Measurements from ENCODE around the gene RNF182.

Gene RNF182

DNA sequence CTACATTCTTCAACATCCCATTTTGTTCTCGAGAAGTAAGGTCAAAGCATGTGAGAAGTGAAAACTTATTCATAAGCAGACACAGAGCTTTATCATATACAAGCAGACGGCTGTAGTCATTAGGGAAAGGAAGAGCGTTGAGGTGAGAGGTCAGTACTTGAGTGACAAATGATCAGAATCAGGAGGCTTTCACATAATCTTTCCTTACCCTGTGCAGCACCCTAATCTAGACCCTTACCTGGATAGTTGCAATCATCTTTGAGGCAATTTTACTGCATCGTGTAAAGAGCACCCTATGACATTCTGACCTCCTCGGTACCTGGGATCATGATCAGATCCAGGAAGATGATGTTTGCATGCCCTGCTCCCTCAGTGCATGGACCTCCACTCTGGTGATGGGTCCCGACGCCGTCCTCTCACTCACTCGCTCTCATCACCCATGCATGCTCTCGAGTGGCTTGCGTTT lies 62.7 kb downstream of the RNF182 start:
- TF ChIP-seq, protein P1, sequence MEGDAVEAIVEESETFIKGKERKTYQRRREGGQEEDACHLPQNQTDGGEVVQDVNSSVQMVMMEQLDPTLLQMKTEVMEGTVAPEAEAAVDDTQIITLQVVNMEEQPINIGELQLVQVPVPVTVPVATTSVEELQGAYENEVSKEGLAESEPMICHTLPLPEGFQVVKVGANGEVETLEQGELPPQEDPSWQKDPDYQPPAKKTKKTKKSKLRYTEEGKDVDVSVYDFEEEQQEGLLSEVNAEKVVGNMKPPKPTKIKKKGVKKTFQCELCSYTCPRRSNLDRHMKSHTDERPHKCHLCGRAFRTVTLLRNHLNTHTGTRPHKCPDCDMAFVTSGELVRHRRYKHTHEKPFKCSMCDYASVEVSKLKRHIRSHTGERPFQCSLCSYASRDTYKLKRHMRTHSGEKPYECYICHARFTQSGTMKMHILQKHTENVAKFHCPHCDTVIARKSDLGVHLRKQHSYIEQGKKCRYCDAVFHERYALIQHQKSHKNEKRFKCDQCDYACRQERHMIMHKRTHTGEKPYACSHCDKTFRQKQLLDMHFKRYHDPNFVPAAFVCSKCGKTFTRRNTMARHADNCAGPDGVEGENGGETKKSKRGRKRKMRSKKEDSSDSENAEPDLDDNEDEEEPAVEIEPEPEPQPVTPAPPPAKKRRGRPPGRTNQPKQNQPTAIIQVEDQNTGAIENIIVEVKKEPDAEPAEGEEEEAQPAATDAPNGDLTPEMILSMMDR (IDR thresholded peaks at IDR 0.05; ENCODE audit: low read depth, low read length, missing control alignments): no peak
- DNase-seq (ENCODE audit: low read depth): no peak
- in situ Hi-C loops (cut with HindIII; ENCODE audit: low sequenced_read_pairs): no loop called here
- H3K4me3 ChIP-seq (ENCODE audit: low read depth, low read length): no peak overlapping the region

GRCh38 chr6:13988049-13988738 lies 63.4 kb downstream of the RNF182 start:
- in situ Hi-C loops (cut with HindIII; ENCODE audit: low sequenced_read_pairs): no loop called here
- TF ChIP-seq, protein P1 (IDR thresholded peaks at IDR 0.05; ENCODE audit: low read depth, low read length, missing control alignments): no peak
- DNase-seq (ENCODE audit: low read depth): no peak
- no peak overlapping the region for H3K4me3 ChIP-seq (ENCODE audit: low read depth, low read length)

DNA sequence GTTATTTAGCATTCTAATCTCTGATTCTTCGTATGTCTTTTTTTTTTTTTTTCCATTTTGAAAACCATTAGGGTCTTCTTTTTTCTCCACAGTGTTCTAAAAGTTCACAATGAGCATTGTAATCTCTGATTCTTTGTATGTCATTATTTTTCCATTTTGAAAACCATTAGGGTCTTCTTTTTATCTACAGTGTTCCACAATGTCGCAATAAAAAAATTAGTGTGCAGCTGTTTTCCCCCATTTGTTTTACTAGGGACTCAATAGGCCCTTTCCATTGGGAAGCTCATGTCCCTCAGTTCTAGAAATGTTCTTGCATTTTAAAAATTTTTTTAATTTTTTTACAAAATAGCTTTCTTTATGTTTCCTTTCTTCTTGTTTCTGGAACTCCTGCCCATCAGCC lies 64.2 kb downstream of the RNF182 start:
- TF ChIP-seq, protein P1 (IDR thresholded peaks at IDR 0.05; ENCODE audit: low read depth, low read length, missing control alignments): no peak
- no peak for DNase-seq (ENCODE audit: low read depth)
- H3K4me3 ChIP-seq (ENCODE audit: low read depth, low read length): no peak overlapping the region
- in situ Hi-C loops (cut with HindIII; ENCODE audit: low sequenced_read_pairs): no loop called here

GRCh38 chr6:13989496-13990144 lies 64.9 kb downstream of the RNF182 start:
- DNase-seq (ENCODE audit: low read depth): no peak
- TF ChIP-seq, protein P1 (IDR thresholded peaks at IDR 0.05; ENCODE audit: low read depth, low read length, missing control alignments): no peak
- in situ Hi-C loops (cut with HindIII; ENCODE audit: low sequenced_read_pairs): no loop called here
- no peak overlapping the region for H3K4me3 ChIP-seq (ENCODE audit: low read depth, low read length)

- no peak for DNase-seq (ENCODE audit: low read depth)
- TF ChIP-seq, protein P1 (IDR thresholded peaks at IDR 0.05; ENCODE audit: low read depth, low read length, missing control alignments): no peak
- in situ Hi-C loops (cut with HindIII; ENCODE audit: low sequenced_read_pairs): no loop called here
- no peak overlapping the region for H3K4me3 ChIP-seq (ENCODE audit: low read depth, low read length)
Observed at GRCh38 chr6:13990796-13991195, 66.0 kb downstream of the RNF182 start.

GRCh38 chr6:13991393-13991792 lies 66.6 kb downstream of the RNF182 start:
- no peak overlapping the region for H3K4me3 ChIP-seq (ENCODE audit: low read depth, low read length)
- DNase-seq (ENCODE audit: low read depth): no peak
- TF ChIP-seq, protein P1 (IDR thresholded peaks at IDR 0.05; ENCODE audit: low read depth, low read length, missing control alignments): no peak
- in situ Hi-C loops (cut with HindIII; ENCODE audit: low sequenced_read_pairs): no loop called here

Measured in astrocyte of the cerebellum (primary cell).